OCI-LY1 (cell line): Measurements from ENCODE around the gene EPHA4.

Experiments used
- H2AFZ ChIP-seq: fragments of 200-600 bp; sonication (generic), shearing (Covaris generic); 2 replicates; pipeline ENCODE4 v1.6.0; 2014; ENCODE audit warnings: antibody characterized with exemption, mild to moderate bottlenecking, low read length
- H3F3A ChIP-seq: fragments of 200-600 bp; sonication (generic), shearing (Covaris generic); 2 replicates; pipeline ENCODE4 v1.6.0; 2014; ENCODE audit warnings: mild to moderate bottlenecking, antibody characterized with exemption, low read length, moderate library complexity; ENCODE audit not compliant: insufficient read depth
- H3K27ac ChIP-seq: fragments of 200-600 bp; sonication (generic); 2 replicates; pipeline ENCODE4 v1.5.1; 2014; ENCODE audit warnings: low read length, mixed run types, mild to moderate bottlenecking, low read depth; ENCODE audit not compliant: poor library complexity, severe bottlenecking
- H3K27me3 ChIP-seq: fragments of 200-600 bp; sonication (generic); 2 replicates; pipeline ENCODE4 v1.6.0; 2014; ENCODE audit warnings: antibody characterized with exemption, mild to moderate bottlenecking, low read length, moderate library complexity; ENCODE audit not compliant: insufficient read depth
- H3K36me3 ChIP-seq: fragments of 200-600 bp; sonication (generic); 2 replicates; pipeline ENCODE4 v1.6.1; 2014; ENCODE audit warnings: mild to moderate bottlenecking, antibody characterized with exemption, low read length, moderate library complexity, mixed read lengths; ENCODE audit not compliant: insufficient read depth
- H3K4me1 ChIP-seq: fragments of 200-600 bp; sonication (generic); 2 replicates; pipeline ENCODE4 v1.5.1; 2014; ENCODE audit warnings: mild to moderate bottlenecking, low read length, moderate library complexity; ENCODE audit not compliant: insufficient read depth, severe bottlenecking
- H3K4me2 ChIP-seq: fragments of 200-600 bp; sonication (generic), shearing (Covaris generic); 2 replicates; pipeline ENCODE4 v1.6.1; 2014; ENCODE audit warnings: low read length
- H3K4me3 ChIP-seq: fragments of 200-600 bp; sonication (generic); 2 replicates; pipeline ENCODE4 v1.5.1; 2014; ENCODE audit warnings: low read length, low read depth, mild to moderate bottlenecking, mixed read lengths; ENCODE audit not compliant: poor library complexity, severe bottlenecking
- H3K79me2 ChIP-seq: fragments of 200-600 bp; shearing (Covaris generic); 2 replicates; pipeline ENCODE4 v1.6.1; 2016; ENCODE audit warnings: mixed run types, low read length, mixed read lengths; ENCODE audit not compliant: insufficient read depth
- H3K9ac ChIP-seq: fragments of 200-600 bp; sonication (generic), shearing (Covaris generic); 2 replicates; pipeline ENCODE4 v1.6.1; 2014; ENCODE audit warnings: mild to moderate bottlenecking, low read length, mixed read lengths
- H3K9me2 ChIP-seq: fragments of 200-600 bp; sonication (generic), shearing (Covaris generic); 2 replicates; pipeline ENCODE4 v1.6.1; 2014; ENCODE audit warnings: low read depth, mild to moderate bottlenecking, low read length, mixed read lengths
- H3K9me3 ChIP-seq: fragments of 200-600 bp; shearing (Covaris generic); 2 replicates; pipeline ENCODE4 v1.6.1; 2014; ENCODE audit warnings: low read length, mixed read lengths
- H4K20me1 ChIP-seq: fragments of 200-600 bp; sonication (generic), shearing (Covaris generic); 2 replicates; pipeline ENCODE4 v1.6.0; 2016; ENCODE audit warnings: mild to moderate bottlenecking, low read length; ENCODE audit not compliant: insufficient read depth
- CTCF ChIP-seq: fragments of 200-600 bp; sonication (generic), shearing (Covaris generic); IDR thresholded peaks from 2 replicates; pipeline ENCODE4 v1.5.1; 2017; ENCODE audit warnings: mild to moderate bottlenecking, antibody characterized with exemption, low read length, moderate library complexity, mixed read lengths
- EZH2 ChIP-seq: fragments of 200-600 bp; sonication (generic), shearing (Covaris generic); IDR thresholded peaks from 2 replicates; pipeline ENCODE4 v1.8.0; 2017; ENCODE audit warnings: borderline replicate concordance, mixed run types, mild to moderate bottlenecking, antibody characterized with exemption, low read length, moderate library complexity, mixed read lengths

Gene EPHA4

DNA sequence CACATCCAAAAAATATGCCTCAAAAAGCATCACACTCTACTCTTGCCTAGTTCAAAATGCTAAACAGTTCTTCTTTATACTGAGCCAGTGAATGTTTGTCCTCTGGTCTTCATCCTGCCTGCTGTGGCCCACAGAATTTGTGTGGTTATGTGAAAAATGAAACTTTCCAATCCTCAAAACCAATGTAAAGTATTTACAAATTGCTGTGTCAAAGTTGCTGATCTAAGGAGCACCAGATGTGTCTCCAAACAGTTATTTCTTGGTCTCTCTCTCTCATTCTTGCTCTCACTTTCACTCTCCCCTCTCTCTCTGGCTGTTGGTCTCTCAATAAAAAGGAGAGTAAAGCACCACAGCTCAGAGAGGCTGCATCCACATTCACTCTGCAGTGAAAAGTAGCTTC, 23.0 kb downstream of the EPHA4 start:
- no peak overlapping the region for H3K4me2 ChIP-seq
- TF ChIP-seq CTCF, result no peak
- no peak for TF ChIP-seq EZH2
- H3K4me3 ChIP-seq, result no peak overlapping the region
- H3K36me3 ChIP-seq, result no peaks in the 10 kb centered on the region
- no peak overlapping the region for H2AFZ ChIP-seq
- H4K20me1 ChIP-seq, result no peaks in the 10 kb centered on the region
- H3K27ac ChIP-seq, result no peak overlapping the region
- no peak overlapping the region for H3K9ac ChIP-seq
- H3F3A ChIP-seq, result no peaks in the 10 kb centered on the region
- no peaks in the 10 kb centered on the region for H3K9me3 ChIP-seq
- H3K9me2 ChIP-seq, result no peaks in the 10 kb centered on the region
- no peaks in the 10 kb centered on the region for H3K4me1 ChIP-seq
- no peaks in the 10 kb centered on the region for H3K27me3 ChIP-seq
- no peaks in the 10 kb centered on the region for H3K79me2 ChIP-seq

GRCh38 chr2:221546505-221547225, 25.4 kb downstream of the EPHA4 start:
- Histone ChIP-seq H3K27ac (no peak overlapping the region), H2AFZ (no peak overlapping the region)

DNA sequence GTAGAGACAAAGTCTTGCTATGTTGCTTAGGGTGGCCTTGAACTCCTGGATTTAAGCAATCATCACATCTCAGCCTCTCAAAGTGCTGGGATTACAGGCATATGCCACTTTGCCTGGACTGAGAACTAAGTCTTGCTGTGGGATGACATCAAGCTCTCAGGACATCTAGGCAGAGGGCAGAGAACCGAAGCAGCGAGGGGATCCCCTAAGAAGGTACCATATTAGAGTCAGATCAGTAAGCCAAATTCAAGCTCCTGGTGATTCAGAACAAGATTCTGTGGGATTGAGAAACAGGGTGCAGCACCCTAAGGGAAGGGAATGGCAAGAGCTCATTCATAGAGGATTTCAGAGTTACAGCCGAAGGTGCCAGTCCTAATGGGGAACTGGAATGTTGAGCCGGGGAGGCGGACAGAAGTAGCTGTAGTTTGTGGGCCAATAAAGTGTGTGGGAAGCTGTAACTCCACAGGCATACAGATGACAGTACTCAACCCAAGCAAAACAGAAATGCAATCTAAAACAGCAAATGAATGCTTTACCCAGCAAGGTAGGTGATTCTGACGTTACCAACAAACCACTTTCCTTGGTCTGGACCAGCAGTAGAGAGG, 30.9 kb downstream of the EPHA4 start:
- H3K9me2 ChIP-seq, result no peaks in the 10 kb centered on the region
- H3K9ac ChIP-seq, result no peak overlapping the region
- H3K27ac ChIP-seq, result no peak overlapping the region
- no peaks in the 10 kb centered on the region for H3K9me3 ChIP-seq
- H3K79me2 ChIP-seq, result no peaks in the 10 kb centered on the region
- H3K4me2 ChIP-seq, result no peak overlapping the region
- H4K20me1 ChIP-seq, result no peaks in the 10 kb centered on the region
- no peak overlapping the region for H2AFZ ChIP-seq
- H3K4me1 ChIP-seq, result no peaks in the 10 kb centered on the region
- H3K36me3 ChIP-seq, result no peaks in the 10 kb centered on the region
- no peaks in the 10 kb centered on the region for H3F3A ChIP-seq
- TF ChIP-seq EZH2, result no peak
- no peak for TF ChIP-seq CTCF
- no peaks in the 10 kb centered on the region for H3K27me3 ChIP-seq
- no peak overlapping the region for H3K4me3 ChIP-seq

More at GRCh38 chr2:221546505-221547225, 25.4 kb downstream of the EPHA4 start:
- no peak overlapping the region for H3K9ac ChIP-seq
- no peaks in the 10 kb centered on the region for H3K9me2 ChIP-seq
- no peaks in the 10 kb centered on the region for H4K20me1 ChIP-seq
- H3K4me3 ChIP-seq, result no peak overlapping the region
- H3F3A ChIP-seq, result no peaks in the 10 kb centered on the region
- no peaks in the 10 kb centered on the region for H3K27me3 ChIP-seq
- no peaks in the 10 kb centered on the region for H3K79me2 ChIP-seq
- H3K36me3 ChIP-seq, result no peaks in the 10 kb centered on the region
- H3K9me3 ChIP-seq, result no peaks in the 10 kb centered on the region
- H3K4me2 ChIP-seq, result no peak overlapping the region
- no peaks in the 10 kb centered on the region for H3K4me1 ChIP-seq
- TF ChIP-seq EZH2 (no peak), CTCF (no peak)
